ENCODE results near the gene AARS2.

The AARS2 gene

GRCh38 chr6:44298055-44298803 is 14.9 kb downstream of the AARS2 start:
- DNase-seq = no peak

- peak; percentile 19 for DNase-seq
These were observed 15.8 kb downstream of the AARS2 start for GRCh38 chr6:44297063-44298038.

- DNase-seq = no peak
These were observed 18.0 kb downstream of the AARS2 start for GRCh38 chr6:44294832-44295791.

GRCh38 chr6:44292661-44293365 is 20.3 kb downstream of the AARS2 start:
- no peak for DNase-seq

GRCh38 chr6:44291841-44292240 is 21.3 kb downstream of the AARS2 start:
- no peak for DNase-seq

GRCh38 chr6:44289726-44290260 is 23.4 kb downstream of the AARS2 start:
- no peak for DNase-seq

GRCh38 chr6:44286747-44287146 is 26.4 kb downstream of the AARS2 start:
- DNase-seq = no peak

GRCh38 chr6:44286285-44286565 is 26.9 kb downstream of the AARS2 start:
- DNase-seq = no peak

GRCh38 chr6:44285552-44286284 is 27.4 kb downstream of the AARS2 start:
- no peak for DNase-seq

GRCh38 chr6:44284867-44285266 is 28.3 kb downstream of the AARS2 start:
- DNase-seq = no peak

- no peak for DNase-seq
These were observed 29.0 kb downstream of the AARS2 start for GRCh38 chr6:44284121-44284520.

- DNase-seq = no peak
These were observed 34.1 kb downstream of the AARS2 start for GRCh38 chr6:44278774-44279697.

GRCh38 chr6:44278315-44278714 is 34.8 kb downstream of the AARS2 start:
- DNase-seq = no peak

GRCh38 chr6:44277763-44278162 is 35.4 kb downstream of the AARS2 start:
- no peak for DNase-seq

- DNase-seq = no peak
These were observed 36.2 kb downstream of the AARS2 start for GRCh38 chr6:44276667-44277640.

- DNase-seq = no peak
These were observed 37.1 kb downstream of the AARS2 start for GRCh38 chr6:44275749-44276648.

- no peak for DNase-seq
These were observed 37.8 kb downstream of the AARS2 start for GRCh38 chr6:44275271-44275748.

GRCh38 chr6:44273617-44274016 is 39.5 kb downstream of the AARS2 start:
- DNase-seq = no peak

Measured in CD4-positive, alpha-beta T cell treated with Interleukin-17A for 1 hour (primary cell).